ENCODE data around the gene SBF1.

GRCh38 chr22:50444663-50445062 lies 30.2 kb downstream of the SBF1 start:
- TF ChIP-seq, protein P1, sequence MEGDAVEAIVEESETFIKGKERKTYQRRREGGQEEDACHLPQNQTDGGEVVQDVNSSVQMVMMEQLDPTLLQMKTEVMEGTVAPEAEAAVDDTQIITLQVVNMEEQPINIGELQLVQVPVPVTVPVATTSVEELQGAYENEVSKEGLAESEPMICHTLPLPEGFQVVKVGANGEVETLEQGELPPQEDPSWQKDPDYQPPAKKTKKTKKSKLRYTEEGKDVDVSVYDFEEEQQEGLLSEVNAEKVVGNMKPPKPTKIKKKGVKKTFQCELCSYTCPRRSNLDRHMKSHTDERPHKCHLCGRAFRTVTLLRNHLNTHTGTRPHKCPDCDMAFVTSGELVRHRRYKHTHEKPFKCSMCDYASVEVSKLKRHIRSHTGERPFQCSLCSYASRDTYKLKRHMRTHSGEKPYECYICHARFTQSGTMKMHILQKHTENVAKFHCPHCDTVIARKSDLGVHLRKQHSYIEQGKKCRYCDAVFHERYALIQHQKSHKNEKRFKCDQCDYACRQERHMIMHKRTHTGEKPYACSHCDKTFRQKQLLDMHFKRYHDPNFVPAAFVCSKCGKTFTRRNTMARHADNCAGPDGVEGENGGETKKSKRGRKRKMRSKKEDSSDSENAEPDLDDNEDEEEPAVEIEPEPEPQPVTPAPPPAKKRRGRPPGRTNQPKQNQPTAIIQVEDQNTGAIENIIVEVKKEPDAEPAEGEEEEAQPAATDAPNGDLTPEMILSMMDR (optimal IDR thresholded peaks at IDR 0.05 in 1 of 3, IDR thresholded peaks at IDR 0.05 in 1 of 3, conservative IDR thresholded peaks at IDR 0.05 in 1 of 3; ENCODE audit: extremely low read depth in 1 of 3, insufficient read depth in 2 of 3, low read length in 3 of 3): no peak
- no peak for TF ChIP-seq EZH2 (IDR thresholded peaks at IDR 0.05; ENCODE audit: low read length)

Measured in keratinocyte (primary cell).